SU-DHL-6 (cell line): ENCODE data around the gene PRDM5.

Experiments
- CTCF ChIP-seq: fragments of 200-600 bp; sonication (generic); IDR thresholded peaks from one replicate; pipeline ENCODE4 v1.5.1; 2017; ENCODE audit warnings: antibody characterized with exemption, mild to moderate bottlenecking, low read length, moderate library complexity; ENCODE audit not compliant: insufficient read depth, poor library complexity, severe bottlenecking
- EZH2phosphoT487 ChIP-seq: fragments of 200-600 bp; sonication (generic), shearing (Covaris generic); conservative IDR thresholded peaks from 2 replicates; pipeline ENCODE4 v1.6.1; 2018; ENCODE audit warnings: mild to moderate bottlenecking, antibody characterized with exemption, low read length, moderate library complexity, mixed read lengths

DNA sequence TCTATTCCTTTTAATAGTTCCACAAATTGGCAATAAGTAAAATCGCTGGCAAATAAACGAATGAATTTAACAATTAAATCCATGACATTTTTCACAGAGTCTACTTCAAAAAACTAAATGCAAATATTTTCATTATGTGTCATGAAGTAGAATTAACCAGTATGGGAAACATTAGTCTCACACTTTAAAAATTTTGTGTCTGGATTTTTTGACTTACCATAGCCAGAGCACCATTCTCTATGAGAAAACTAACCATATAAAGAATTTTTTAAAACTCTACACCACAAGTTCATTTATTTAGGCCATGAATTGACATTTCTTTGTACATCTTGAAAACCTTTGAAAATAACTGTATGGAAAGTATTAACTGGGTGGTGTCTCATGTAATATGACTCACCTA is 41.2 kb downstream of the PRDM5 start:
- TF ChIP-seq EZH2phosphoT487 (no peak), CTCF (no peak)
